HEK293 (cell line): ENCODE data around the gene SNX19.

Source experiments
- CTCF ChIA-PET: fragments of 350-600 bp; formaldehyde crosslinking; extraction: SDS; loops from one replicate; lab custom pipeline; 2021; ENCODE audit warnings: antibody characterized with exemption; lab: Yijun Ruan, JAX
- POLR2A ChIA-PET: fragments of 300-600 bp; formaldehyde crosslinking; extraction: SDS; loops from one replicate; lab custom pipeline; 2020; ENCODE audit warnings: antibody characterized with exemption, inconsistent platforms; lab: Yijun Ruan, JAX
- H3K27ac ChIP-seq: fragments of 200-500 bp; sonication (Bioruptor generic); 2 replicates; pipeline ENCODE4 v1.5.1; 2014; ENCODE audit warnings: low read depth, low read length, control low read depth, inconsistent platforms; ENCODE audit errors: extremely low read depth
- H3K36me3 ChIP-seq, 2 experiments: fragments of 200-500 bp in 1 of 2; sonication (Bioruptor generic) in 1 of 2; 1 replicate in 1 of 2; 2 replicates in 1 of 2; pipeline ENCODE4 v1.5.1; 2014 to 2017; ENCODE audit warnings: inconsistent platforms in 2 of 2, low read length in 2 of 2; ENCODE audit not compliant: control insufficient read depth in 2 of 2, insufficient read depth in 1 of 2
- H3K4me1 ChIP-seq: fragments of 200-500 bp; sonication (Bioruptor generic); 2 replicates; pipeline ENCODE4 v1.5.1; 2014; ENCODE audit warnings: mild to moderate bottlenecking, low read length, inconsistent platforms; ENCODE audit not compliant: control insufficient read depth, insufficient read depth
- H3K4me3 ChIP-seq: 2 replicates; pipeline ENCODE4 v1.5.1; 2011; ENCODE audit warnings: low read depth, mild to moderate bottlenecking, control low read depth, low read length, moderate library complexity
- H3K9me3 ChIP-seq: fragments of 200-500 bp; sonication (Bioruptor generic); 2 replicates; pipeline ENCODE4 v1.5.1; 2014; ENCODE audit warnings: low read depth, low read length, inconsistent platforms; ENCODE audit not compliant: control insufficient read depth, insufficient read depth
- FEZF1 ChIP-seq: fragments of 450-650 bp; formaldehyde crosslinking; IDR thresholded peaks from 2 replicates; pipeline ENCODE4 v1.5.1; 2016; ENCODE audit warnings: missing biosample characterization, missing genetic modification characterization
- MZF1 ChIP-seq: fragments of 450-650 bp; formaldehyde crosslinking; IDR thresholded peaks from 2 replicates; pipeline ENCODE4 v1.5.1; 2017; ENCODE audit warnings: missing biosample characterization, missing genetic modification characterization, borderline replicate concordance
- YY2 ChIP-seq: fragments of 450-650 bp; formaldehyde crosslinking; IDR thresholded peaks from 2 replicates; pipeline ENCODE4 v1.5.1; 2016; ENCODE audit warnings: missing biosample characterization, missing genetic modification characterization
- ZBTB48 ChIP-seq: fragments of 450-650 bp; formaldehyde crosslinking; IDR thresholded peaks from 2 replicates; pipeline ENCODE4 v1.5.1; 2016; ENCODE audit warnings: missing biosample characterization, missing genetic modification characterization
- ZBTB7A ChIP-seq: fragments of 450-650 bp; formaldehyde crosslinking; IDR thresholded peaks from 2 replicates; pipeline ENCODE4 v1.5.1; 2016; ENCODE audit warnings: low read depth, missing biosample characterization, missing genetic modification characterization
- ZEB2 ChIP-seq: fragments of 450-650 bp; formaldehyde crosslinking; IDR thresholded peaks from 2 replicates; pipeline ENCODE4 v1.5.1; 2016; ENCODE audit warnings: missing biosample characterization, missing genetic modification characterization
- ZFP3 ChIP-seq: fragments of 450-650 bp; formaldehyde crosslinking; IDR thresholded peaks from 2 replicates; pipeline ENCODE4 v1.5.1; 2016; ENCODE audit warnings: low read depth, missing biosample characterization, missing genetic modification characterization
- ZNF155 ChIP-seq: fragments of 450-650 bp; formaldehyde crosslinking; IDR thresholded peaks from 2 replicates; pipeline ENCODE4 v1.5.1; 2016; ENCODE audit warnings: missing biosample characterization, missing genetic modification characterization
- ZNF362 ChIP-seq: fragments of 450-650 bp; formaldehyde crosslinking; IDR thresholded peaks from 2 replicates; pipeline ENCODE4 v1.5.1; 2016; ENCODE audit warnings: missing biosample characterization, missing genetic modification characterization
- ZNF629 ChIP-seq: fragments of 450-650 bp; formaldehyde crosslinking; IDR thresholded peaks from 2 replicates; pipeline ENCODE4 v1.5.1; 2017; ENCODE audit warnings: missing biosample characterization, missing genetic modification characterization
- ZNF785 ChIP-seq: fragments of 450-650 bp; formaldehyde crosslinking; IDR thresholded peaks from 2 replicates; pipeline ENCODE4 v1.5.1; 2016; ENCODE audit warnings: missing biosample characterization, missing genetic modification characterization
- ZNF791 ChIP-seq: fragments of 450-650 bp; formaldehyde crosslinking; IDR thresholded peaks from 2 replicates; pipeline ENCODE4 v1.5.1; 2016; ENCODE audit warnings: missing biosample characterization, missing genetic modification characterization
- TF ChIP-seq, protein P1 (sequence below): fragments of 450-650 bp; formaldehyde crosslinking; IDR thresholded peaks from 2 replicates; pipeline ENCODE4 v1.5.1; 2017; ENCODE audit warnings: missing biosample characterization, missing genetic modification characterization
- TF ChIP-seq, protein P2 (sequence below): fragments of 450-650 bp; formaldehyde crosslinking; IDR thresholded peaks from 2 replicates; pipeline ENCODE4 v1.5.1; 2016; ENCODE audit warnings: missing biosample characterization, missing genetic modification characterization, borderline replicate concordance

Gene SNX19

DNA sequence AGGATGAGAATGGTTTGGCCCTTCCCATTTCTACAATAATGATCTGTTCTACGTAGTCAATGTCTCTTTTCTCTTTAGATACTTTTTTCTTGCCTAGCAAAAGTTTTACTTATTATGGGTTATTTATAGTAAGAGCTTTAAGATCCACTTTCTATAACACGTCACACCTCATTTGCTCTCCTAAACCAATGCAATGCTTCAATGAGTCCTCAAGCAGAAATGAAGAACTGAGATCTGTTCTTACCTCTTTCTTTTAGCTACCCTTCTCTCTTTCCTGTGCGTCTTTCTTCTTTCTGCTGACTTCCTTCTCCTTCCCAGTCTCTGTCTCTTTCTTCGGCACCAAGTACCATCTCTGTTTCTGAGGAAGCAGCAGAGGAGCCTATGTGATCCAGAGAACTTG is 61.8 kb downstream of the SNX19 start:
- CTCF ChIA-PET = interaction anchor here (1.1 kb wide), 1 partner anchor 420 kb away, joined by 3 read pairs; no protein-coding TSS in a partner anchor
- Histone ChIP-seq H3K4me1 (no peaks in the 10 kb centered on the region), H3K4me3 (no peak overlapping the region), H3K9me3 (no peaks in the 10 kb centered on the region), H3K27ac (no peak overlapping the region), H3K36me3 (no peaks in the 10 kb centered on the region)
- POLR2A ChIA-PET = no interaction called here
- TF ChIP-seq, protein P1, sequence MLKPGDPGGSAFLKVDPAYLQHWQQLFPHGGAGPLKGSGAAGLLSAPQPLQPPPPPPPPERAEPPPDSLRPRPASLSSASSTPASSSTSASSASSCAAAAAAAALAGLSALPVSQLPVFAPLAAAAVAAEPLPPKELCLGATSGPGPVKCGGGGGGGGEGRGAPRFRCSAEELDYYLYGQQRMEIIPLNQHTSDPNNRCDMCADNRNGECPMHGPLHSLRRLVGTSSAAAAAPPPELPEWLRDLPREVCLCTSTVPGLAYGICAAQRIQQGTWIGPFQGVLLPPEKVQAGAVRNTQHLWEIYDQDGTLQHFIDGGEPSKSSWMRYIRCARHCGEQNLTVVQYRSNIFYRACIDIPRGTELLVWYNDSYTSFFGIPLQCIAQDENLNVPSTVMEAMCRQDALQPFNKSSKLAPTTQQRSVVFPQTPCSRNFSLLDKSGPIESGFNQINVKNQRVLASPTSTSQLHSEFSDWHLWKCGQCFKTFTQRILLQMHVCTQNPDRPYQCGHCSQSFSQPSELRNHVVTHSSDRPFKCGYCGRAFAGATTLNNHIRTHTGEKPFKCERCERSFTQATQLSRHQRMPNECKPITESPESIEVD = no peak

DNA sequence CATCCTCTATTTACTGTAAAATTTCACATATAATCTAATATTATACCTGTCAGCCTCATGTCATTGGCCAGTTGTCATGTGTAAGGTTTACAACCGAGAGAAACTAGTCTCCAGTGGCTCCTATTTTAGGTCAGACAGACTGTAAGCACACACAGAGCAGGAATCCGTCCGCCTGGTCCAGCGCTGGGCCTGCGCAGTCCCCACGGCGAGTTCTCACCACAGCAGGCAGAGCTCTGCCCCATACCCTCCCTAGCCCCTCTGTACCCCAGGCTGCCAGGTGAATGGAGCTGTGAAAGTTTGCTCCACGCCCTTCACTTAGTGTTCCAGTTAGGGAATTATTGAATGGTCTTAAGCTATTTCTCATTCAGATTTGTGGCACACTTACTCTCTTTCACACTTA is 63.7 kb downstream of the SNX19 start:
- Histone ChIP-seq H3K9me3 (no peaks in the 10 kb centered on the region), H3K36me3 (no peaks in the 10 kb centered on the region)
- ChIA-PET POLR2A (no interaction called here), CTCF (interaction anchor here (0.9 to 1.6 kb wide), 5 partner anchors 9 to 463 kb away, joined by 3 to 8 read pairs (median 4); no protein-coding TSS in a partner anchor)
- no peak for TF ChIP-seq ZNF362 (tag by site-specific recombination)
- no peak for TF ChIP-seq ZNF155
- TF ChIP-seq FEZF1 (tag by site-specific recombination) = no peak
- no peak for TF ChIP-seq ZNF791
- TF ChIP-seq ZNF629 (tag by site-specific recombination) = no peak
- no peak for TF ChIP-seq ZBTB7A
- TF ChIP-seq MZF1 (tag by site-specific recombination) = no peak
- TF ChIP-seq YY2 (tag by site-specific recombination) = no peak
- TF ChIP-seq, protein P2, sequence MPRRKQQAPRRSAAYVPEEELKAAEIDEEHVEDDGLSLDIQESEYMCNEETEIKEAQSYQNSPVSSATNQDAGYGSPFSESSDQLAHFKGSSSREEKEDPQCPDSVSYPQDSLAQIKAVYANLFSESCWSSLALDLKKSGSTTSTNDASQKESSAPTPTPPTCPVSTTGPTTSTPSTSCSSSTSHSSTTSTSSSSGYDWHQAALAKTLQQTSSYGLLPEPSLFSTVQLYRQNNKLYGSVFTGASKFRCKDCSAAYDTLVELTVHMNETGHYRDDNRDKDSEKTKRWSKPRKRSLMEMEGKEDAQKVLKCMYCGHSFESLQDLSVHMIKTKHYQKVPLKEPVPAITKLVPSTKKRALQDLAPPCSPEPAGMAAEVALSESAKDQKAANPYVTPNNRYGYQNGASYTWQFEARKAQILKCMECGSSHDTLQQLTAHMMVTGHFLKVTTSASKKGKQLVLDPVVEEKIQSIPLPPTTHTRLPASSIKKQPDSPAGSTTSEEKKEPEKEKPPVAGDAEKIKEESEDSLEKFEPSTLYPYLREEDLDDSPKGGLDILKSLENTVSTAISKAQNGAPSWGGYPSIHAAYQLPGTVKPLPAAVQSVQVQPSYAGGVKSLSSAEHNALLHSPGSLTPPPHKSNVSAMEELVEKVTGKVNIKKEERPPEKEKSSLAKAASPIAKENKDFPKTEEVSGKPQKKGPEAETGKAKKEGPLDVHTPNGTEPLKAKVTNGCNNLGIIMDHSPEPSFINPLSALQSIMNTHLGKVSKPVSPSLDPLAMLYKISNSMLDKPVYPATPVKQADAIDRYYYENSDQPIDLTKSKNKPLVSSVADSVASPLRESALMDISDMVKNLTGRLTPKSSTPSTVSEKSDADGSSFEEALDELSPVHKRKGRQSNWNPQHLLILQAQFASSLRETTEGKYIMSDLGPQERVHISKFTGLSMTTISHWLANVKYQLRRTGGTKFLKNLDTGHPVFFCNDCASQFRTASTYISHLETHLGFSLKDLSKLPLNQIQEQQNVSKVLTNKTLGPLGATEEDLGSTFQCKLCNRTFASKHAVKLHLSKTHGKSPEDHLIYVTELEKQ (tag by site-specific recombination) = no peak
- no peak for TF ChIP-seq ZNF785 (tag by site-specific recombination)
- TF ChIP-seq, all 188 proteins: peak for 0
- Histone ChIP-seq H3K27ac (no peak overlapping the region), H3K4me3 (no peak overlapping the region), H3K4me1 (no peaks in the 10 kb centered on the region)

GRCh38 chr11:130850185-130850944 is 65.9 kb downstream of the SNX19 start:
- Histone ChIP-seq H3K9me3 (no peaks in the 10 kb centered on the region), H3K36me3 (no peaks in the 10 kb centered on the region), H3K4me3 (no peak overlapping the region), H3K4me1 (no peaks in the 10 kb centered on the region), H3K27ac (no peak overlapping the region)
- ChIA-PET POLR2A (no interaction called here), CTCF (no interaction called here)
- TF ChIP-seq ZFP3 (no peak), ZEB2 (tag by site-specific recombination) (no peak), ZBTB48 (tag by site-specific recombination) (no peak)
